ENCODE measurements around the gene URI1.
A peak's percentile ranks its signal among the peaks of the same experiment; 100 is the strongest.

URI1 gene

GRCh38 chr19:29952646-29953045 is 10.6 kb downstream of the URI1 start (continued):
- peak; percentile 57; the same call in 1 of the 2 replicates for TF ChIP-seq PRDM4 (tag by site-specific recombination; IDR thresholded peaks at IDR 0.05)
- TF ChIP-seq PRDM6 (tag by site-specific recombination; IDR thresholded peaks at IDR 0.05) = no peak
- TF ChIP-seq GLI2 (tag by site-specific recombination; IDR thresholded peaks at IDR 0.05; ENCODE audit: borderline replicate concordance, low read depth) = no peak
- no peak for TF ChIP-seq ZNF664 (tag by site-specific recombination; IDR thresholded peaks at IDR 0.05)
- TF ChIP-seq ZFP69B (tag by site-specific recombination; IDR thresholded peaks at IDR 0.05) = 0 out of 2 replicates have a peak, but pooled peaks have one; percentile 4
- TF ChIP-seq ZNF16 (tag by site-specific recombination; IDR thresholded peaks at IDR 0.05; ENCODE audit: low read depth) = no peak

GRCh38 chr19:29953352-29954247 is 11.6 kb downstream of the URI1 start:
- Histone ChIP-seq H3K27ac (ENCODE audit: extremely low read depth, low read depth, low read length) (no peak overlapping the region), H3K36me3 (ENCODE audit: control insufficient read depth in 2 of 2, insufficient read depth in 1 of 2, low read length in 2 of 2) (peaks cover 4 to 27% of the 10 kb centered on the region in 2 experiments), H3K4me3 (ENCODE audit: low read depth, low read length) (no peak overlapping the region), H3K4me1 (ENCODE audit: control insufficient read depth, insufficient read depth, low read length) (peaks cover 29% of the 10 kb centered on the region), H3K9me3 (ENCODE audit: control insufficient read depth, insufficient read depth, low read depth, low read length) (peaks cover 2% of the 10 kb centered on the region; the same call in 1 of the 2 replicates)
- POLR2A ChIA-PET = no interaction called here
- CTCF ChIA-PET = no interaction called here
- no peak for TF ChIP-seq ZNF623 (tag by site-specific recombination; IDR thresholded peaks at IDR 0.05)
- no peak for TF ChIP-seq GLI2 (tag by site-specific recombination; IDR thresholded peaks at IDR 0.05; ENCODE audit: borderline replicate concordance, low read depth)
- TF ChIP-seq ZSCAN18 (tag by site-specific recombination; IDR thresholded peaks at IDR 0.05) = no peak
- no peak for TF ChIP-seq ZNF266 (tag by site-specific recombination; IDR thresholded peaks at IDR 0.05; ENCODE audit: low read depth)
- TF ChIP-seq ZNF132 (tag by site-specific recombination; IDR thresholded peaks at IDR 0.05; ENCODE audit: borderline replicate concordance) = no peak
- no peak for TF ChIP-seq ZNF530 (tag by site-specific recombination; IDR thresholded peaks at IDR 0.05; ENCODE audit: low read depth)
- TF ChIP-seq ZNF792 (tag by site-specific recombination; IDR thresholded peaks at IDR 0.05) = no peak
- TF ChIP-seq SP2 (tag by site-specific recombination; IDR thresholded peaks at IDR 0.05) = no peak
- TF ChIP-seq ZNF341 (tag by site-specific recombination; IDR thresholded peaks at IDR 0.05; ENCODE audit: low read depth) = no peak
- no peak for TF ChIP-seq INSM2 (tag by site-specific recombination; IDR thresholded peaks at IDR 0.05)
- TF ChIP-seq ZNF558 (tag by site-specific recombination; IDR thresholded peaks at IDR 0.05) = 0 out of 2 replicates have a peak, but pooled peaks have one; percentile 47
- TF ChIP-seq HOXA7 (CRISPR knock-in tag; IDR thresholded peaks at IDR 0.05; ENCODE audit: borderline replicate concordance) = no peak
- no peak for TF ChIP-seq ZNF776 (tag by site-specific recombination; IDR thresholded peaks at IDR 0.05; ENCODE audit: borderline replicate concordance)
- no peak for TF ChIP-seq HIC1 (tag by site-specific recombination; IDR thresholded peaks at IDR 0.05)
- TF ChIP-seq ZNF561 (tag by site-specific recombination; IDR thresholded peaks at IDR 0.05; ENCODE audit: borderline replicate concordance) = no peak
- TF ChIP-seq ZBTB8A (tag by site-specific recombination; IDR thresholded peaks at IDR 0.05) = no peak
- TF ChIP-seq ELK4 (IDR thresholded peaks at IDR 0.05; ENCODE audit: borderline replicate concordance, low read depth, low read length) = no peak
- no peak for TF ChIP-seq OSR2 (tag by site-specific recombination; IDR thresholded peaks at IDR 0.05)

Data from HEK293 (cell line).